K562 (cell line): ENCODE data around the gene OSBPL7. TPM values are rescaled to one million over a fixed set of nuclear protein-coding genes. Genes with fewer than 3 reads are reported as not detected.

Experiments used
- CEBPB ChIP-seq: fragments of 450-650 bp; IDR thresholded peaks from 2 replicates; pipeline ENCODE4 v1.6.1; 2016; ENCODE audit warnings: missing genetic modification characterization, missing compliant biosample characterization
- ETV6 ChIP-seq, 3 experiments: fragments of 150-350 bp in 1 of 3; sonication (generic) in 1 of 3; formaldehyde crosslinking in 1 of 3; IDR thresholded peaks; 2 replicates each; pipeline versions ENCODE4 v1.6.1 to v1.8.0; 2014 to 2022; ENCODE audit warnings: borderline replicate concordance in 2 of 3, low read depth in 2 of 3, antibody characterized with exemption in 1 of 3, low read length in 1 of 3, mild to moderate bottlenecking in 1 of 3, missing genetic modification reagents in 1 of 3
- FOSL1 ChIP-seq: fragments of 200-800 bp; sonication (Bioruptor generic); conservative IDR thresholded peaks from 2 replicates; pipeline ENCODE4 v1.6.1; 2016; ENCODE audit warnings: missing genetic modification characterization, missing compliant biosample characterization
- FOXJ2 ChIP-seq: fragments of 200-800 bp; sonication (Bioruptor generic); IDR thresholded peaks from 2 replicates; pipeline ENCODE4 v1.6.1; 2016; ENCODE audit warnings: missing genetic modification characterization, missing compliant biosample characterization
- GATA2 ChIP-seq: sonication (generic); formaldehyde crosslinking; IDR thresholded peaks from 2 replicates; pipeline ENCODE4 v1.4.0; 2020; ENCODE audit warnings: mild to moderate bottlenecking, missing genetic modification reagents
- MEIS2 ChIP-seq: fragments of 450-650 bp; IDR thresholded peaks from 2 replicates; pipeline ENCODE4 v1.6.1; 2014; ENCODE audit warnings: mild to moderate bottlenecking; ENCODE audit not compliant: partially characterized antibody
- PBX2 ChIP-seq, 2 experiments: IDR thresholded peaks in 1 of 2; conservative IDR thresholded peaks in 1 of 2; 2 replicates each; pipeline ENCODE4 v1.6.1; 2016; ENCODE audit warnings: low read depth in 2 of 2, mild to moderate bottlenecking in 1 of 2, missing compliant biosample characterization in 1 of 2, missing genetic modification characterization in 1 of 2, moderate library complexity in 1 of 2
- PTRF ChIP-seq: fragments of 450-650 bp; IDR thresholded peaks from 2 replicates; pipeline ENCODE4 v1.6.1; 2016; ENCODE audit warnings: mild to moderate bottlenecking, missing genetic modification characterization, missing compliant biosample characterization
- STAG1 ChIP-seq: sonication (generic); formaldehyde crosslinking; IDR thresholded peaks from 2 replicates; pipeline ENCODE4 v1.5.0; 2020; ENCODE audit warnings: missing genetic modification reagents, borderline replicate concordance
- TFAP4 ChIP-seq: sonication (generic); formaldehyde crosslinking; IDR thresholded peaks from 2 replicates; pipeline ENCODE4 v1.8.0; 2022; ENCODE audit warnings: missing genetic modification reagents, mild to moderate bottlenecking, moderate library complexity, borderline replicate concordance
- THRAP3 ChIP-seq: fragments of 450-650 bp; IDR thresholded peaks from 2 replicates; pipeline ENCODE4 v1.6.1; 2016; ENCODE audit warnings: mild to moderate bottlenecking, inconsistent platforms, borderline replicate concordance
- ZBTB11 ChIP-seq, 3 experiments: fragments of 200-800 bp in 1 of 3; fragments of 250-450 bp in 1 of 3; fragments of 450-650 bp in 1 of 3; sonication (Bioruptor Pico) in 1 of 3; sonication (Bioruptor generic) in 1 of 3; formaldehyde crosslinking in 1 of 3; IDR thresholded peaks; 2 replicates each; pipeline versions ENCODE4 v1.6.1 to v1.8.0; 2016 to 2022; ENCODE audit warnings: mild to moderate bottlenecking in 2 of 3, missing genetic modification characterization in 2 of 3, missing compliant biosample characterization in 1 of 3, moderate library complexity in 1 of 3
- ZC3H4 ChIP-seq: sonication (generic); formaldehyde crosslinking; IDR thresholded peaks from 2 replicates; pipeline ENCODE4 v1.9.0; 2021; ENCODE audit warnings: missing genetic modification reagents, borderline replicate concordance
- ZNF23 ChIP-seq: fragments of 250-450 bp; sonication (Bioruptor Pico); IDR thresholded peaks from 2 replicates; pipeline ENCODE4 v1.4.0; 2020; ENCODE audit warnings: mild to moderate bottlenecking
- ZNF239 ChIP-seq: fragments of 250-450 bp; sonication (Bioruptor Pico); IDR thresholded peaks from 2 replicates; pipeline ENCODE4 v1.4.0; 2020; ENCODE audit warnings: mild to moderate bottlenecking
- polyA plus RNA-seq, 8 experiments: library from polyadenylated mRNA; depleted of rRNA in 4 of 8; stranded (reverse) in 5 of 8; unstranded in 3 of 8; fragments of >200 nt; fragmentation: Nextera tagmentation in 2 of 8; fragmentation: Illumina TruSeq in 1 of 8; extraction: Ambion mirVana in 2 of 8; extraction: Trizol in 1 of 8; gene quantifications; 2 replicates each; pipeline versions ENCODE4 v1.2.1 to v1.2.3, GENCODE V29; 2011 to 2014; ENCODE audit warnings: inconsistent platforms in 1 of 8, missing spikeins in 1 of 8
- total RNA-seq, 7 experiments: library from RNA; depleted of rRNA in 6 of 7; stranded (reverse); fragments of >200 nt in 6 of 7; fragmentation: Illumina TruSeq in 2 of 7; extraction: Trizol in 2 of 7; gene quantifications; 2 replicates each; pipeline versions ENCODE4 v1.2.1 to v1.2.3, GENCODE V29; 2011 to 2021; ENCODE audit warnings: low replicate concordance in 1 of 7
- TF ChIP-seq, protein P1 (sequence below), 2 experiments: fragments of 450-650 bp; conservative IDR thresholded peaks; 2 replicates each; pipeline ENCODE4 v1.6.1; 2017; ENCODE audit warnings: mild to moderate bottlenecking in 2 of 2, moderate library complexity in 2 of 2

The OSBPL7 gene
- total and polyA plus RNA-seq, 9 of the 15 experiments (the other 6 are each of a cell fraction or from before 2014, with no cell fraction given) = 0.32 to 11.9 (median 5.8) TPM

- TF ChIP-seq, protein P1, sequence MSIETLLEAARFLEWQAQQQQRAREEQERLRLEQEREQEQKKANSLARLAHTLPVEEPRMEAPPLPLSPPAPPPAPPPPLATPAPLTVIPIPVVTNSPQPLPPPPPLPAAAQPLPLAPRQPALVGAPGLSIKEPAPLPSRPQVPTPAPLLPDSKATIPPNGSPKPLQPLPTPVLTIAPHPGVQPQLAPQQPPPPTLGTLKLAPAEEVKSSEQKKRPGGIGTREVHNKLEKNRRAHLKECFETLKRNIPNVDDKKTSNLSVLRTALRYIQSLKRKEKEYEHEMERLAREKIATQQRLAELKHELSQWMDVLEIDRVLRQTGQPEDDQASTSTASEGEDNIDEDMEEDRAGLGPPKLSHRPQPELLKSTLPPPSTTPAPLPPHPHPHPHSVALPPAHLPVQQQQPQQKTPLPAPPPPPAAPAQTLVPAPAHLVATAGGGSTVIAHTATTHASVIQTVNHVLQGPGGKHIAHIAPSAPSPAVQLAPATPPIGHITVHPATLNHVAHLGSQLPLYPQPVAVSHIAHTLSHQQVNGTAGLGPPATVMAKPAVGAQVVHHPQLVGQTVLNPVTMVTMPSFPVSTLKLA (conservative IDR thresholded peaks at IDR 0.05) = peak in 1 of 2 experiments; percentile 24; a peak in 1 of 4 replicates
- TF ChIP-seq GATA2 (CRISPR knock-in tag) = peak; percentile 40; the same call in 1 of the 2 replicates
- TF ChIP-seq CEBPB (tag) = peak; percentile 50
- TF ChIP-seq FOSL1 (tag) = peak; percentile 37; the same call in 1 of the 2 replicates
- TF ChIP-seq FOXJ2 (tag) = peak; percentile 98
- peak; percentile 68 for TF ChIP-seq PBX2 (CRISPR knock-in tag; IDR thresholded peaks at IDR 0.05; ENCODE audit: low read depth)
- TF ChIP-seq PBX2 (tag; conservative IDR thresholded peaks at IDR 0.05; ENCODE audit: low read depth) = peak; percentile 96
- no peak for TF ChIP-seq ZBTB11 (CRISPR knock-in tag; IDR thresholded peaks at IDR 0.05)
- no peak for TF ChIP-seq STAG1 (CRISPR knock-in tag)
- no peak for TF ChIP-seq ZC3H4 (CRISPR knock-in tag)
- no peak for TF ChIP-seq ZNF23
- no peak for TF ChIP-seq PTRF (tag)
- peak; percentile 47; the same call in 1 of the 2 replicates for TF ChIP-seq TFAP4 (CRISPR knock-in tag)
- no peak for TF ChIP-seq THRAP3
- TF ChIP-seq MEIS2 = peak; percentile 99
- no peak for TF ChIP-seq ZNF239
- TF ChIP-seq ETV6 (IDR thresholded peaks at IDR 0.05; ENCODE audit: borderline replicate concordance in 1 of 2, low read depth in 2 of 2, low read length in 1 of 2) = no peak
- TF ChIP-seq ETV6 (CRISPR knock-in tag; IDR thresholded peaks at IDR 0.05; ENCODE audit: borderline replicate concordance) = no peak
Observed at GRCh38 chr17:47844227-47844626, 22.6 kb upstream of the OSBPL7 start (continued).
